HepG2 (cell line): Measurements from ENCODE around the gene TREH. TPM values are rescaled to one million over a fixed set of nuclear protein-coding genes. Genes with fewer than 3 reads are reported as not detected.

Experiments used
- CC2D1A ChIP-seq: sonication (generic); formaldehyde crosslinking; IDR thresholded peaks from 2 replicates; pipeline ENCODE4 v1.8.1; 2023; ENCODE audit warnings: mild to moderate bottlenecking, missing genetic modification reagents
- ETV5 ChIP-seq: IDR thresholded peaks from 2 replicates; pipeline ENCODE4 v1.6.1; 2018; ENCODE audit warnings: missing biosample characterization, missing genetic modification reagents, inconsistent platforms, borderline replicate concordance
- FUBP1 ChIP-seq: sonication (generic); formaldehyde crosslinking; IDR thresholded peaks from 2 replicates; pipeline ENCODE4 v1.5.1; 2020; ENCODE audit warnings: missing genetic modification reagents, mild to moderate bottlenecking, borderline replicate concordance
- HDAC1 ChIP-seq: sonication (generic); formaldehyde crosslinking; IDR thresholded peaks from 2 replicates; pipeline ENCODE4 v1.5.1; 2020; ENCODE audit warnings: mild to moderate bottlenecking, missing genetic modification reagents
- HIVEP1 ChIP-seq: sonication (generic); formaldehyde crosslinking; IDR thresholded peaks from 2 replicates; pipeline ENCODE4 v1.4.0; 2020; ENCODE audit warnings: mild to moderate bottlenecking, missing genetic modification reagents
- KDM1A ChIP-seq: IDR thresholded peaks from 2 replicates; pipeline ENCODE4 v1.6.1; 2016; ENCODE audit warnings: missing compliant biosample characterization
- PCBP1 ChIP-seq: fragments of 200-400 bp; formaldehyde crosslinking; IDR thresholded peaks from 2 replicates; pipeline ENCODE4 v1.6.1; 2017; ENCODE audit warnings: mild to moderate bottlenecking, low read depth, low read length, borderline replicate concordance
- PHF8 ChIP-seq: sonication (generic); formaldehyde crosslinking; IDR thresholded peaks from 2 replicates; pipeline ENCODE4 v1.5.0; 2020; ENCODE audit warnings: missing genetic modification reagents
- POGZ ChIP-seq: sonication (generic); formaldehyde crosslinking; IDR thresholded peaks from 2 replicates; pipeline ENCODE4 v1.4.0; 2020; ENCODE audit warnings: mild to moderate bottlenecking, missing genetic modification reagents
- PRDM15 ChIP-seq: sonication (generic); formaldehyde crosslinking; IDR thresholded peaks from 2 replicates; pipeline ENCODE4 v1.4.0; 2020; ENCODE audit warnings: missing genetic modification reagents
- REXO4 ChIP-seq: sonication (generic); formaldehyde crosslinking; IDR thresholded peaks from 2 replicates; pipeline ENCODE4 v1.8.0; 2022; ENCODE audit warnings: missing genetic modification reagents, mild to moderate bottlenecking, borderline replicate concordance
- SIN3A ChIP-seq: IDR thresholded peaks from 2 replicates; pipeline ENCODE4 v1.6.1; 2011; ENCODE audit warnings: low read depth, mild to moderate bottlenecking, control low read depth, low read length, borderline replicate concordance
- TBX2 ChIP-seq: sonication (generic); formaldehyde crosslinking; IDR thresholded peaks from 2 replicates; pipeline ENCODE4 v1.5.0; 2020; ENCODE audit warnings: missing genetic modification reagents, mild to moderate bottlenecking, borderline replicate concordance
- THYN1 ChIP-seq: sonication (generic); formaldehyde crosslinking; IDR thresholded peaks from 2 replicates; pipeline ENCODE4 v1.8.1; 2023; ENCODE audit warnings: low read depth, mild to moderate bottlenecking, moderate library complexity, missing genetic modification reagents, borderline replicate concordance
- TMF1 ChIP-seq: sonication (generic); formaldehyde crosslinking; IDR thresholded peaks from 2 replicates; pipeline ENCODE4 v1.8.1; 2022; ENCODE audit warnings: low read depth, missing genetic modification reagents
- ZEB1 ChIP-seq: IDR thresholded peaks from 2 replicates; pipeline ENCODE4 v1.6.1; 2012; ENCODE audit warnings: mild to moderate bottlenecking, low read depth, inconsistent platforms; ENCODE audit not compliant: insufficient replicate concordance
- ZFP37 ChIP-seq: sonication (generic); formaldehyde crosslinking; IDR thresholded peaks from 2 replicates; pipeline ENCODE4 v1.4.0; 2020; ENCODE audit warnings: missing genetic modification reagents, borderline replicate concordance
- ZFP62 ChIP-seq: sonication (generic); formaldehyde crosslinking; IDR thresholded peaks from 2 replicates; pipeline ENCODE4 v1.4.0; 2020; ENCODE audit warnings: missing genetic modification reagents
- ZMYM4 ChIP-seq: sonication (generic); formaldehyde crosslinking; IDR thresholded peaks from 2 replicates; pipeline ENCODE4 v1.8.1; 2023; ENCODE audit warnings: mild to moderate bottlenecking, missing genetic modification reagents
- ZNF124 ChIP-seq: sonication (generic); formaldehyde crosslinking; IDR thresholded peaks from 2 replicates; pipeline ENCODE4 v1.4.0; 2020; ENCODE audit warnings: missing genetic modification reagents
- ZNF224 ChIP-seq: sonication (generic); formaldehyde crosslinking; IDR thresholded peaks from 2 replicates; pipeline ENCODE4 v1.5.0; 2020; ENCODE audit warnings: mild to moderate bottlenecking, missing genetic modification reagents
- ZNF34 ChIP-seq: sonication (generic); formaldehyde crosslinking; IDR thresholded peaks from 2 replicates; pipeline ENCODE4 v1.4.0; 2020; ENCODE audit warnings: mild to moderate bottlenecking, missing genetic modification reagents, borderline replicate concordance
- ZNF513 ChIP-seq: sonication (generic); formaldehyde crosslinking; conservative IDR thresholded peaks from 2 replicates; pipeline ENCODE4 v1.5.0; 2020; ENCODE audit warnings: missing genetic modification reagents
- ZNF607 ChIP-seq: sonication (generic); formaldehyde crosslinking; IDR thresholded peaks from 2 replicates; pipeline ENCODE4 v1.5.1; 2020; ENCODE audit warnings: missing genetic modification reagents, mild to moderate bottlenecking, borderline replicate concordance
- ZNF737 ChIP-seq: sonication (generic); formaldehyde crosslinking; IDR thresholded peaks from 2 replicates; pipeline ENCODE4 v1.5.0; 2020; ENCODE audit warnings: missing genetic modification reagents, mild to moderate bottlenecking, borderline replicate concordance
- polyA plus RNA-seq, 8 experiments: library from polyadenylated mRNA; depleted of rRNA in 3 of 8; stranded (reverse) in 7 of 8; unstranded in 1 of 8; fragments of >200 nt; fragmentation: Illumina TruSeq in 4 of 8; extraction: Trizol in 4 of 8; gene quantifications; 2 replicates each; pipeline versions ENCODE4 v1.2.1 to v1.2.3, GENCODE V29; 2011 to 2016; ENCODE audit warnings: low read depth in 4 of 8, missing spikeins in 1 of 8, mixed read lengths in 1 of 8; ENCODE audit not compliant: insufficient read depth in 1 of 8
- total RNA-seq, 5 experiments: library from RNA; depleted of rRNA; stranded (reverse); fragments of >200 nt; fragmentation: Illumina TruSeq; extraction: Trizol; gene quantifications; 2 replicates each; pipeline ENCODE4 v1.2.3, GENCODE V29; 2016; ENCODE audit warnings: low read depth in 1 of 5

TREH gene
- total and polyA plus RNA-seq, 2 of the 13 experiments (the other 11 are each of a cell fraction or from before 2014, with no cell fraction given) = 0.53 to 0.86 TPM

- TF ChIP-seq FUBP1 (no peak), ZFP62 (no peak), CC2D1A (no peak), ETV5 (CRISPR knock-in tag) (peak; percentile 93), HIVEP1 (no peak), ZNF224 (no peak), ZNF607 (CRISPR knock-in tag) (no peak), ZNF34 (CRISPR knock-in tag) (0 out of 2 replicates have a peak, but pooled peaks have one; percentile 75), ZNF513 (CRISPR knock-in tag) (no peak), ZEB1 (peak; percentile 44), PRDM15 (CRISPR knock-in tag) (peak; percentile 40; the same call in 1 of the 2 replicates), SIN3A (no peak), POGZ (CRISPR knock-in tag) (no peak), TBX2 (peak; percentile 53; the same call in 1 of the 2 replicates), HDAC1 (CRISPR knock-in tag) (peak; percentile 33; the same call in 1 of the 2 replicates), ZNF737 (CRISPR knock-in tag) (0 out of 2 replicates have a peak, but pooled peaks have one; percentile 39), ZFP37 (CRISPR knock-in tag) (no peak), REXO4 (no peak), THYN1 (CRISPR knock-in tag) (no peak), PCBP1 (no peak), PHF8 (CRISPR knock-in tag) (peak; percentile 69), TMF1 (CRISPR knock-in tag) (no peak), ZMYM4 (CRISPR knock-in tag) (peak; percentile 51; the same call in 1 of the 2 replicates), KDM1A (CRISPR knock-in tag) (no peak), ZNF124 (no peak)
These were observed 58.9 kb downstream of the TREH start (continued) for GRCh38 chr11:118620529-118621070.
